NT2/D1 (cell line): ENCODE data around the gene CCDC57.
A peak's percentile ranks its signal among the peaks of the same experiment; 100 is the strongest.
"Not testable (repeated sequence)": the region's sequence is repeated elsewhere in the genome, so short reads cannot be mapped to it uniquely, and the experiment has no call there.

Experiments
- DNase-seq: peaks from one replicate; pipeline ENCODE4 v3.0.0-alpha.2; 2011; ENCODE audit warnings: low read depth, low spot score
- H3K27me3 ChIP-seq: 2 replicates; pipeline ENCODE4 v1.6.0; 2011; ENCODE audit warnings: mild to moderate bottlenecking; ENCODE audit not compliant: insufficient read length, insufficient read depth
- H3K36me3 ChIP-seq: 2 replicates; pipeline ENCODE4 v1.6.1; 2011; ENCODE audit warnings: mild to moderate bottlenecking, low read length, mixed read lengths; ENCODE audit not compliant: insufficient read depth, insufficient read length
- H3K4me1 ChIP-seq: 2 replicates; pipeline ENCODE4 v1.5.1; 2011; ENCODE audit not compliant: insufficient read depth, insufficient read length
- H3K4me3 ChIP-seq: 2 replicates; pipeline ENCODE4 v1.5.1; 2011; ENCODE audit warnings: low read depth; ENCODE audit not compliant: insufficient read length
- H3K9ac ChIP-seq: 2 replicates; pipeline ENCODE4 v1.6.0; 2011; ENCODE audit warnings: low read depth; ENCODE audit not compliant: insufficient read length
- H3K9me3 ChIP-seq: 2 replicates; pipeline ENCODE4 v1.5.1; 2011; ENCODE audit warnings: mild to moderate bottlenecking, low read length; ENCODE audit not compliant: insufficient read depth
- SUZ12 ChIP-seq: IDR thresholded peaks from 2 replicates; pipeline ENCODE4 v1.6.1; 2011; ENCODE audit not compliant: insufficient read length, insufficient read depth; ENCODE audit errors: extremely low read depth
- YY1 ChIP-seq: IDR thresholded peaks from 2 replicates; pipeline ENCODE4 v1.6.1; 2011; ENCODE audit not compliant: insufficient read length, insufficient read depth
- ZNF274 ChIP-seq: IDR thresholded peaks from 2 replicates; pipeline ENCODE4 v1.6.1; 2011; ENCODE audit warnings: mild to moderate bottlenecking, low read depth, low read length

CCDC57 gene

DNA sequence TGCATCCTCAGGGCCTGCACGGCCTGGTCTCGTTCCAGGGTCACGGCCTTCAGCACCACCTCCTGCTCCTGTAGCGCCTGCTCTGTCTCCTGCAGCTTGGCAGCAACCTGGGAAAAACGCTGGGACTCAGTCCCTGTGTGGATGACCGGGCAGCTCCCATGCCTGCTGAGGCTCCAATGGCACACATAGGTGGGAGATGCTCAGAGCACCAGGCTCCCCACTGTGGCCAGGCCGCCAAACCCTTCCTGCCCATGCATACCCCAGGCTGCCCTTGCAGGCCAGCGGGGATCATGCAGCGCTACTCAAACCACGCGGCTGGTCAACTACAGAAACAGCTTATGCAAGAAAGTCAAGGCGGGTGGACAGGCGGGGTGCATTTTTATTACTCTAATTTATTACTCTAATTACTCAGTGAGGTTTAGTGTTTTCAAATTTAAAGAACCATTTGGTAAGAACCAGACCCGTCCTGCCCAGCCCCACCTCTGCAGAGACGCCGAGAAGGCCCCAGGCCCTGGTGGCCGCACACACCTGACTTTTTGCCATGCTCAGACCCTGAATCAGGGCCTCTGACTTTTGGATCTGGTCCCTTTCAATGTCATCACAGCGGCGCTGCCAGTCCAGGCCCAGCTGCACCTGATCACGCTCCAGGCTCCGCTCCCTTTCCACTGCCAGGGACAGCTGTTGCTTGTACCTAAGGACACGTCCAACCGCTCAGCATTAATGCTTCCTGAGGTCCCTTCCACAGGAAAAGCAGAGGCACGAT is 34.0 kb downstream of the CCDC57 start:
- H3K9me3 ChIP-seq = no peaks in the 10 kb centered on the region
- DNase-seq = no peak
- H3K27me3 ChIP-seq = peaks cover 53% of the 10 kb centered on the region
- peaks cover 52% of the 10 kb centered on the region for H3K36me3 ChIP-seq
- TF ChIP-seq ZNF274 = no peak
- no peak for TF ChIP-seq SUZ12
- TF ChIP-seq YY1 = no peak
- peaks cover 13% of the 10 kb centered on the region for H3K4me1 ChIP-seq
- no peak overlapping the region for H3K9ac ChIP-seq
- H3K4me3 ChIP-seq = no peak overlapping the region

DNA sequence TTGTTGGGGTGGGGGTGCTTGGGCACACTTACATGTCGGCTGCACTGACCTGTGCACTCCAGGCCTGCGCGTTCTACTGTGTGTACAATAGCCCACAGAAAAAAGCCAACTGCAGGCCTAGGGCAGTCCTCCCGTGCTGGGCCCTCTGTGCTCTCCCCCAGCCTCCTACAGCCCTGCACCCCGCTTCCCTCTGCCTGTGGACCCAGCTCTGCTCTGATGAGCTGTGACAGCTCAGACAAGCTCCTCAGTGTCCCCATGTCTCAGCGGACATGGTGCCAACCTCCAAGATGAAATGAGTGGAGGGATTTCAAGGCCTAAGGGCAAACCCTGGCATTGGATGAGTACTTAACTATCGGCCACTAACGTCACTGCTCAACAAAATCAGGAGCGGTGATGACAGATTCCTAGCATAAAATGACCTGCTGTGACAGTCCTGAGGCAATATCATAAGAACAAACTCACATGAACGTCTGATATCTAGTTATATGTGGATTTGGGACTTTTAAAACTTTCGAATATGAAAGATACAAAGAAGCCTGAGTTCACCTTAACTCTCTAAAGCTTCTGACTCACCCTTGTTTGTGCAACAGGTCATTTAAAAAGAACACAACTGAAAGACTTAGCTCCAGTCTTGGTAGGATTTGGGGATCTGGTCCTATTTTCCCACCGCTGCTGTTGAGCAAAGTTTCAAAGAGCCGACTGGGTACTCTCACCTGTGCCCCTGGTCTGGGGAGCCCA is 34.7 kb downstream of the CCDC57 start:
- H3K9me3 ChIP-seq = no peaks in the 10 kb centered on the region
- peaks cover 57% of the 10 kb centered on the region for H3K27me3 ChIP-seq
- H3K36me3 ChIP-seq = peaks cover 44% of the 10 kb centered on the region
- H3K4me1 ChIP-seq = peaks cover 17% of the 10 kb centered on the region
- no peak overlapping the region for H3K9ac ChIP-seq
- no peak overlapping the region for H3K4me3 ChIP-seq
- DNase-seq = no peak
- no peak for TF ChIP-seq SUZ12
- TF ChIP-seq YY1 = no peak
- no peak for TF ChIP-seq ZNF274

DNA sequence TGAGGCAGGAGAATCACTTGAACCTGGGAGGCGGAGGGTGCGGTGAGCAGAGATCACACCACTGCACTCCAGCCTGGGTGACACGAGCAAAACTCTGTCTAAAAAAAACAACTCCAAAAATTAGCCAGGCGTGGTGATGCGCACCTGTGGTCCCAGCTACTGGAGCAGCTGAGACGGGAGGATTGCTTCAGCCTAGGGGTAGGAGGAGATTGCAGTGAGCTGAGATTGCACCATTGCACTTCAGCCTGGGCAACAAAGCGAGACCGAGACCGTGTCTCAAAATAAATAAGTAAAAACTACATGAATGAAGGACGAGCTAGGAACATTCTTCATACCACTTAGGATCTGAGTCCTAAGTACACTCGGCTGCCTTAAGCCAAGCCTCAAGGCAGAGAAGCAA is 35.4 kb downstream of the CCDC57 start:
- peaks cover 44% of the 10 kb centered on the region for H3K36me3 ChIP-seq

DNA sequence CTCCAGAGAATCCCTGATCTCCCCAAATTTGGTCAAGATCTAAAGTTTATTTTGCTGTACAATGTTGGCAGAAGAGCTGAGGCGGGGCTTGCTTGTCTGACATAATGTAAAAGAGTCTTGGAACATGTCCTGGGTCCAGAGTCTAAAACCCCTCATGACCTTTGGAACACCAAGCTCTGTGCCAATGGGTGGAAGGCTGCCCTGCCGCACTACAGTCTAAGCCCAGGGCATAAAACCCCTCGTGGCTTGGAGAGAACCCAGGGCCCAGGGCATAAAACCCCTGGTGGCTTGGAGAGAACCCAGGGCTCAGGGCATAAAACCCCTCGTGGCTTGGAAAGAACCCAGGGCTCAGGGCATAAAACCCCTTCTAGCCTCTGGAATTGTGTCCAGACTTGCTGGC is 36.7 kb downstream of the CCDC57 start:
- H3K27me3 ChIP-seq = peaks cover 75% of the 10 kb centered on the region
- TF ChIP-seq ZNF274 = no peak
- TF ChIP-seq YY1 = no peak
- no peak for TF ChIP-seq SUZ12
- peaks cover 4% of the 10 kb centered on the region; the same call in 1 of the 2 replicates for H3K9me3 ChIP-seq
- H3K9ac ChIP-seq = no peak overlapping the region
- H3K36me3 ChIP-seq = peaks cover 50% of the 10 kb centered on the region
- peaks cover 12% of the 10 kb centered on the region for H3K4me1 ChIP-seq
- no peak for DNase-seq
- no peak overlapping the region for H3K4me3 ChIP-seq

More for the DNA sequence above, 35.4 kb downstream of the CCDC57 start:
- Histone ChIP-seq H3K27me3 (peaks cover 64% of the 10 kb centered on the region), H3K9me3 (no peaks in the 10 kb centered on the region), H3K9ac (no peak overlapping the region), H3K4me1 (peaks cover 17% of the 10 kb centered on the region), H3K4me3 (no peak overlapping the region)
- DNase-seq = no peak
- TF ChIP-seq SUZ12 = no peak
- no peak for TF ChIP-seq YY1

DNA sequence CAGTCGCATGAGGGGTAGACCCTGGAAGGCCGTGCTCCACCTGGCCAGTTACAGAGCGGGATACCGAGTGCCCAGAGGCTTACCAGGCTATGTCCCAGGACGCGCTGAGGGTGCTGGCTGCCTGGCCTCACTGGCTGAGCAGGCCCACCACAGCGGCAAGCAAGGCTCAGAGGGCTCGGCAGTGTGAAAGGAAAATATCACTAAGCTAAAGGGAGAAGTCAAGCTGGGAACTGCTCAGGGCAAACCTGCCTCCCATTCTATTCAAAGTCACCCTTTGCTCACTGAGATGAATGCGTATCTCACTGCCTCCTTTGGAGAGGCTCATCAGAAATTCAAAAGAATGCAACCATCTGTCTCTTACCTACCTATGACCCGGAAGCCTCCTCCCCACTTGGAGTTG is 37.4 kb downstream of the CCDC57 start:
- DNase-seq = no peak
- Histone ChIP-seq H3K36me3 (peaks cover 51% of the 10 kb centered on the region), H3K9me3 (peaks cover 8% of the 10 kb centered on the region; the same call in 1 of the 2 replicates), H3K9ac (peak overlapping the region; percentile 22), H3K27me3 (peaks cover 77% of the 10 kb centered on the region), H3K4me1 (peaks cover 12% of the 10 kb centered on the region), H3K4me3 (no peak overlapping the region)
- TF ChIP-seq YY1 (no peak), ZNF274 (no peak), SUZ12 (no peak)

DNA sequence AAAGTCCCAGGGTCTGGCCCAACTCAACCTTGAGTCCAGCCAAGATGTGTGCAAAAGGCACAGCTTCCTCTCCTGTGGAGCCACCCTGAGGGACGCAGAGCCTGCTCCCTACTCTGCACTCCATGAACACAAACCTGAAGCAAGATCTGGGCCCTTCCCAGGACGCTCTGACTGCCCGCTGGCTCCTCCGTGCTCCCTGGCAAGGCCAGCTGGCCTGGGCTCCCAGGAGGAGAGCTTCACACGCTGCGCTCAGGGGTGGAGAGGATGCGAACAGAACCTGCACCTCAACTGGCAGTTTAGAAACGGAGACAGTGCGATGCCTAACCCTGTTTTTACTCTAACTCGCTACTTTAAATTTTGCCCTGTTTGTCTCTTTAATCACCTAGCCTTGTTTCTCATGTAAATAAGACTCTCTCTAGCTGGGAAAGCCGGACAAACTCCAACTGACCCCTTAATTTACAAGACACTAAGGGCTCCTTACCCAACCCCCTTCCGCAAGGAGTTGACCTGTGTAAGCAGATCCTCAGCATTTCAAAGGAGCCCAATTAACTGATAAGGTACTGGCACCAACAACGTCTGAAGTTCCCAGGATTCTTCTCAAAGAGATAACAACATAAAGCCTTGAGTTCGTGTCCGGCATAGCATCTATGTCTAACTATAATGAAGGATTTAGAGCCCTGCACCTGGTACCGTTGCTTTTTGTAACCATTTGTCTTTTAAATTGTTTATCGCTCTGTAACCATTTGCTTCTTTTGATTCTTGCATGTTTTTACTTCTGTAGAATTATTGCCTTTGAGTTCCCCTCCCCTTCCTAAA is 38.4 kb downstream of the CCDC57 start:
- peak; percentile 42 for DNase-seq
- Histone ChIP-seq H3K27me3 (peaks cover 74% of the 10 kb centered on the region), H3K9ac (peak overlapping the region; percentile 26), H3K36me3 (peaks cover 54% of the 10 kb centered on the region), H3K4me1 (peaks cover 12% of the 10 kb centered on the region)
- H3K4me3 ChIP-seq, H3K9me3 ChIP-seq: not testable (repeated sequence)

DNA sequence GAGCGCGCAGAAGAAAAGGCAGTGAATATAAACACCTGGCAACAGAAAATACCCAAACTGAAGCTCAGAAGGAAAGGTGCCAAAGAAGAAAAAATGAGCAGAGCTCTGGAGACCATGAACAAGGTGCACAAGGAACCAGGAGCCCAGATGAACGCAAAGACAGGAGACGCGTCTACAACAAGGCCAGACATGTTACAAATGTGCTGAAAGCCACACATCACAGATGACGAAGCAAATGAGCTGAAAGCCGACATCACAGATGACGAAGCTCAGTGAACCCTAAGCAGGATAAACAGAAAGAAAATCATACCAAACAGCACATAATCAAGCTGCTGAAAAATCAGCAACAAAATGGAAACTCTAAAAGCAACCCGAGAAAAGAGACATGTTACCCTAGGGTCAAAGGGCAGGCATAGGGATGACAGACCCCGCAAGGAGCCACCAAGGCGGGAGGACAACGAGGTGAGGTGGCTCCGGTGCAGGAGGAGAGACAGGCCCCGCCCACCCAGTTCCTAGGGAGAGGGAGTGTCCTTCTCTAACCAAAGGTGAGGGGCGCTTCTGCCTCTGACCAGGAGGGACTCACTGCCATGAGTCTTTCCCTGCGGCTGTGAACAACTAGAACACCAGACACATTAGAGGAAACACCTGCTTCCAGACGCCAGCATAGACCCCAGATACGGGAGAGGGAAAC is 39.1 kb downstream of the CCDC57 start:
- peaks cover 8% of the 10 kb centered on the region; the same call in 1 of the 2 replicates for H3K9me3 ChIP-seq
- peaks cover 47% of the 10 kb centered on the region for H3K36me3 ChIP-seq
- peak overlapping the region; percentile 26 for H3K9ac ChIP-seq
- H3K27me3 ChIP-seq = peaks cover 66% of the 10 kb centered on the region
- peaks cover 12% of the 10 kb centered on the region for H3K4me1 ChIP-seq
- H3K4me3 ChIP-seq = no peak overlapping the region
- TF ChIP-seq YY1 = no peak
- no peak for TF ChIP-seq ZNF274
- no peak for TF ChIP-seq SUZ12
- DNase-seq = no peak
